MCF 10A (cell line): Measurements from ENCODE around the gene ZMYND10. TPM values are rescaled to one million over a fixed set of nuclear protein-coding genes. Genes with fewer than 3 reads are reported as not detected.

Experiments
- BruUV-seq: library from RNA; stranded (reverse); fragments of 400-500 nt; replicated peaks from 2 replicates; lab custom pipeline; 2021; lab: Mats Ljungman, UMichigan
- CTCF ChIA-PET: fragments of 300-600 bp; sonication (Branson Sonifier 250); formaldehyde crosslinking; extraction: SDS; loops from one replicate; lab custom pipeline; 2021; ENCODE audit warnings: antibody characterized with exemption, inconsistent platforms; lab: Yijun Ruan, JAX
- POLR2A ChIA-PET: fragments of 300-600, 350-650 bp; sonication (Branson Sonifier 250); formaldehyde crosslinking; extraction: SDS; loops from one replicate; lab custom pipeline; 2020; ENCODE audit warnings: antibody characterized with exemption, inconsistent platforms; lab: Yijun Ruan, JAX
- DNase-seq: peaks from one replicate; pipeline ENCODE4 v3.0.0-alpha.2; 2018; ENCODE audit not compliant: unreplicated experiment
- H3K27ac Mint-ChIP-seq: one replicate; pipeline ENCODE4 v1.8.0; 2022; ENCODE audit warnings: mild to moderate bottlenecking, low read depth, mixed read lengths; ENCODE audit not compliant: unreplicated experiment
- H3K27me3 Mint-ChIP-seq: one replicate; pipeline ENCODE4 v1.8.0; 2022; ENCODE audit warnings: mixed read lengths; ENCODE audit not compliant: insufficient read depth, unreplicated experiment
- H3K36me3 Mint-ChIP-seq: one replicate; pipeline ENCODE4 v1.8.0; 2022; ENCODE audit warnings: mild to moderate bottlenecking, moderate library complexity, mixed read lengths; ENCODE audit not compliant: insufficient read depth, unreplicated experiment
- H3K4me1 Mint-ChIP-seq: one replicate; pipeline ENCODE4 v1.8.0; 2022; ENCODE audit warnings: mixed read lengths; ENCODE audit not compliant: insufficient read depth, unreplicated experiment
- H3K4me3 Mint-ChIP-seq: one replicate; pipeline ENCODE4 v1.8.0; 2022; ENCODE audit warnings: mild to moderate bottlenecking, moderate library complexity, mixed read lengths; ENCODE audit not compliant: unreplicated experiment
- H3K9me3 Mint-ChIP-seq: one replicate; pipeline ENCODE4 v1.8.0; 2022; ENCODE audit warnings: mixed read lengths; ENCODE audit not compliant: unreplicated experiment
- CTCF ChIP-seq: fragments of 200-600 bp; IDR thresholded peaks from one replicate; pipeline ENCODE4 v1.8.0; 2022; ENCODE audit warnings: antibody characterized with exemption, mild to moderate bottlenecking; ENCODE audit not compliant: unreplicated experiment
- intact Hi-C: fragments of 100-400 bp; cut with micrococcal nuclease; formaldehyde crosslinking; loops from 2 replicates; pipeline ENCODE4 v1.14.1; 2022
- total RNA-seq: library from RNA; stranded (reverse); gene quantifications from 2 replicates; pipeline ENCODE4 v1.2.3, GENCODE V29; 2022

Gene ZMYND10
- total RNA-seq, 1 experiment from 2014 or later = 0.68 TPM

- ChIA-PET POLR2A (interaction anchor here (0.6 to 4.9 kb wide), 7 partner anchors 8 to 42 kb away, joined by 3 to 79 read pairs (median 3); partner anchors contain the start of genes CYB561D2, IFRD2, NPRL2 and ZMYND10), CTCF (interaction anchor here (1.0 to 1.7 kb wide), 2 partner anchors 11 to 13 kb away, joined by 4 to 5 read pairs; no protein-coding TSS in a partner anchor)
- peak overlapping the region; percentile 44 for H3K4me3 Mint-ChIP-seq
- intact Hi-C loops = no loop called here
- no TSS peak for BruUV-seq
- H3K4me1 Mint-ChIP-seq = peaks cover 22% of the 10 kb centered on the region
- no peak overlapping the region for H3K27ac Mint-ChIP-seq
- peaks cover 43% of the 10 kb centered on the region for H3K36me3 Mint-ChIP-seq
- no peak for DNase-seq
- no peaks in the 10 kb centered on the region for H3K27me3 Mint-ChIP-seq
- no peak for TF ChIP-seq CTCF
- no peaks in the 10 kb centered on the region for H3K9me3 Mint-ChIP-seq
Observed at GRCh38 chr3:50334339-50335075, 11.0 kb downstream of the ZMYND10 start.

DNA sequence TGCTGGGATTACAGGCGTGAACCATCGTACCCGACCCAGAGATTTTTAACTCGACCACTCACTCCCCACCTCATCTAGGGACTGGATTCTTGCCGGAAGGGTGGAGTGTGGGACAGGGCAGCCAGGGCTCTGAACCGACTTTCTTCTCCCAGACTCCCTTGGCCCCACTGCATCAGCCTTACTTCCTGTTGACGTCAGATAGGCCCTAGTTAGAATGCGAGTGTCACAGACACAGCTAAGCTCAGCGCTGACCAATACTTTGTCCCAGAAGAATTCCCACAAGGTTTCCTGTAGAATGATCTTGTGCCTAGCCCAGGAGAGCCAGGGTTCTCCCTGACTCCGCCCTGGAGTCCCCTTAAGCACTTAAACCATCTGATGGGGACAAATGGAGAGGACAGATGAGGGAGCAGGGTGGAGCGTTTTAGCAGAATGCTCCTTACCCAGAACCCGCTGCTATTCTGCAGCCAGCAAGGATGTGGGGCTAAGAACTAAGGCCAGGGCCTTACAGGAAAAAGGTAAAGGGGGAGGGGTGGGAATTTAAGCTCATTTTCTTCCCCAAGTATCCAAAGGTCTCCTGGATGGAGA, 11.7 kb downstream of the ZMYND10 start:
- Mint-ChIP-seq H3K4me1 (peaks cover 20% of the 10 kb centered on the region), H3K9me3 (no peaks in the 10 kb centered on the region), H3K27me3 (no peaks in the 10 kb centered on the region), H3K36me3 (peaks cover 50% of the 10 kb centered on the region), H3K27ac (no peak overlapping the region), H3K4me3 (peak overlapping the region; percentile 44)
- intact Hi-C loops = no loop called here
- BruUV-seq = no TSS peak
- ChIA-PET CTCF (interaction anchor here (1.0 to 1.7 kb wide), 3 partner anchors 10 to 15 kb away, joined by 3 to 5 read pairs (median 4); no protein-coding TSS in a partner anchor), POLR2A (interaction anchor here (1.4 to 4.9 kb wide), 3 partner anchors 15 to 42 kb away, joined by 3 to 79 read pairs (median 6); partner anchors contain the start of genes CYB561D2, IFRD2 and NPRL2)
- TF ChIP-seq CTCF = no peak
- no peak for DNase-seq

DNA sequence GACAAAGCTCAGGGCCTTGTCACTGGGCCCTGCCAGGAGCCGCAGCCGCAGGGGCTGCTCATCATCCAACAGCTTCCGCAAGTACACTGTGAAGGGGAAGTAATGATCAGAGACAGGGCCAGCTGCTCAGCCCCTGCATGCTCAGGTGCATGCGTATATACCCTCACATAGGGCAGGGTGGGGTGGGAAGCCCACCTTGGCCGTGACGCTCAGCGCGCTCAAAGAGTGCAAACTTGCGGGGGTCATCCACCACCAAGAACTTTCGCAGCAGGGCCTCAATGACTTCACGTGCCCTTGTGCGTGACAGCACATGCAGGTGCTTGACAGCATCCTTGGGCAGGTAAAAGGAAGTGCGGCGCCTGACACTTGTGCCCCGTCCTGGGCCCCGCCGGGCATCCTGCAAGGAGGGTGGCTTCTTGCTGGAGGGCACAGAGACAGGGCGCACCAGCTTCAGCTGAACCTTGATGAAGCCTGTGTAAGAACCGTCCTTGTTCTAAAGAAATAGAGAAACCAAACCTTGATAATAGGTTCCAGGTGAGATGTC, 14.1 kb downstream of the ZMYND10 start:
- Mint-ChIP-seq H3K9me3 (no peaks in the 10 kb centered on the region), H3K4me3 (no peak overlapping the region), H3K27ac (no peak overlapping the region), H3K36me3 (peaks cover 56% of the 10 kb centered on the region), H3K27me3 (no peaks in the 10 kb centered on the region), H3K4me1 (peaks cover 12% of the 10 kb centered on the region)
- no peak for DNase-seq
- ChIA-PET CTCF (interaction anchor here (1.2 kb wide), 1 partner anchor 12 kb away, joined by 3 read pairs; no protein-coding TSS in a partner anchor), POLR2A (interaction anchor here (0.7 to 0.8 kb wide), 2 partner anchors 14 to 61 kb away, joined by 3 read pairs; no protein-coding TSS in a partner anchor)
- no TSS peak for BruUV-seq
- intact Hi-C loops = no loop called here
- no peak for TF ChIP-seq CTCF

DNA sequence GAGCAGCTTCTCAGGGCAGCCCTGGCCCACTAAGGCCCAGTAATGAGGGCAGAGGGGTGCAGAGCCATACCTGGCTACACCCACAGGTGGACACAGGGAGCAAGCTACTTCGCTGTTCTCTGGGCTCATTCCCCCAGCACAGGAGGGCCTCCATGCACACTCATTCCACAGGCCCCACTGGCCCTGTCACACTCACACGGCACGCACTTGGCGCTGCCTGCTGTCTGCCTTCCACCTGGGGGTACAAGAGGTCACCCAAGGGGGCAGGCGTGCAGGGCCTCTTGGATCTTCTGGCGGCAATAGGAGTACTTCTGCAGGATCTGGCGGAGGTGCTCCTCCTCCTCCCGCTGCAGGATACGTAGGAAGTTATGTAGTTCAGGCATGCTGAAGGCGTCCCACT, 15.2 kb downstream of the ZMYND10 start:
- no peak for TF ChIP-seq CTCF
- Mint-ChIP-seq H3K4me3 (no peak overlapping the region), H3K4me1 (peaks cover 9% of the 10 kb centered on the region), H3K36me3 (peaks cover 51% of the 10 kb centered on the region), H3K27ac (no peak overlapping the region), H3K27me3 (no peaks in the 10 kb centered on the region), H3K9me3 (no peaks in the 10 kb centered on the region)
- no peak for DNase-seq
- CTCF ChIA-PET = interaction anchor here (1.4 kb wide), 1 partner anchor 32 kb away, joined by 5 read pairs; the partner anchor contains the start of genes HYAL3 and NAA80
- intact Hi-C loops = no loop called here
- POLR2A ChIA-PET = no interaction called here
- no TSS peak for BruUV-seq
